SU-DHL-6 (cell line): Measurements from ENCODE around the gene ALKBH5.

Experiments used
- EZH2phosphoT487 ChIP-seq: fragments of 200-600 bp; sonication (generic), shearing (Covaris generic); conservative IDR thresholded peaks from 2 replicates; pipeline ENCODE4 v1.6.1; 2018; ENCODE audit warnings: mild to moderate bottlenecking, antibody characterized with exemption, low read length, moderate library complexity, mixed read lengths
- TF ChIP-seq, protein P1 (sequence below): fragments of 200-600 bp; sonication (generic); IDR thresholded peaks from one replicate; pipeline ENCODE4 v1.5.1; 2017; ENCODE audit warnings: antibody characterized with exemption, mild to moderate bottlenecking, low read length, moderate library complexity; ENCODE audit not compliant: insufficient read depth, poor library complexity, severe bottlenecking

- TF ChIP-seq, protein P1, sequence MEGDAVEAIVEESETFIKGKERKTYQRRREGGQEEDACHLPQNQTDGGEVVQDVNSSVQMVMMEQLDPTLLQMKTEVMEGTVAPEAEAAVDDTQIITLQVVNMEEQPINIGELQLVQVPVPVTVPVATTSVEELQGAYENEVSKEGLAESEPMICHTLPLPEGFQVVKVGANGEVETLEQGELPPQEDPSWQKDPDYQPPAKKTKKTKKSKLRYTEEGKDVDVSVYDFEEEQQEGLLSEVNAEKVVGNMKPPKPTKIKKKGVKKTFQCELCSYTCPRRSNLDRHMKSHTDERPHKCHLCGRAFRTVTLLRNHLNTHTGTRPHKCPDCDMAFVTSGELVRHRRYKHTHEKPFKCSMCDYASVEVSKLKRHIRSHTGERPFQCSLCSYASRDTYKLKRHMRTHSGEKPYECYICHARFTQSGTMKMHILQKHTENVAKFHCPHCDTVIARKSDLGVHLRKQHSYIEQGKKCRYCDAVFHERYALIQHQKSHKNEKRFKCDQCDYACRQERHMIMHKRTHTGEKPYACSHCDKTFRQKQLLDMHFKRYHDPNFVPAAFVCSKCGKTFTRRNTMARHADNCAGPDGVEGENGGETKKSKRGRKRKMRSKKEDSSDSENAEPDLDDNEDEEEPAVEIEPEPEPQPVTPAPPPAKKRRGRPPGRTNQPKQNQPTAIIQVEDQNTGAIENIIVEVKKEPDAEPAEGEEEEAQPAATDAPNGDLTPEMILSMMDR: no peak
- no peak for TF ChIP-seq EZH2phosphoT487
Observed at GRCh38 chr17:18185391-18185790, 1.8 kb downstream of the ALKBH5 start.
